H54 (cell line): Measurements from ENCODE around the gene TPD52L1.
"Not testable (repeated sequence)": the region's sequence is repeated elsewhere in the genome, so short reads cannot be mapped to it uniquely, and the experiment has no call there.

ENCODE experiments used
- DNase-seq: peaks from one replicate; pipeline ENCODE4 v3.0.0; 2011; ENCODE audit warnings: low spot score, mixed read lengths; ENCODE audit not compliant: insufficient read length
- FAIRE-seq: peaks from 3 replicates; lab custom pipeline; 2011; peaks lifted over from hg19 to GRCh38; lab: Jason Lieb, UNC
- POLR2A ChIP-seq: IDR thresholded peaks from 2 replicates; pipeline ENCODE4 v1.6.1; 2011; ENCODE audit warnings: low read depth, mild to moderate bottlenecking, low read length

TPD52L1 gene

GRCh38 chr6:125262016-125263013, 108.7 kb downstream of the TPD52L1 start:
- FAIRE-seq (no peak), DNase-seq (no peak)
- TF ChIP-seq POLR2A: no peak

GRCh38 chr6:125264476-125264875, 110.9 kb downstream of the TPD52L1 start:
- DNase-seq (no peak), FAIRE-seq (no peak)
- no peak for TF ChIP-seq POLR2A

- no peak for TF ChIP-seq POLR2A
- DNase-seq (no peak), FAIRE-seq (no peak)
These were observed 114.4 kb downstream of the TPD52L1 start for GRCh38 chr6:125267806-125268523.

DNA sequence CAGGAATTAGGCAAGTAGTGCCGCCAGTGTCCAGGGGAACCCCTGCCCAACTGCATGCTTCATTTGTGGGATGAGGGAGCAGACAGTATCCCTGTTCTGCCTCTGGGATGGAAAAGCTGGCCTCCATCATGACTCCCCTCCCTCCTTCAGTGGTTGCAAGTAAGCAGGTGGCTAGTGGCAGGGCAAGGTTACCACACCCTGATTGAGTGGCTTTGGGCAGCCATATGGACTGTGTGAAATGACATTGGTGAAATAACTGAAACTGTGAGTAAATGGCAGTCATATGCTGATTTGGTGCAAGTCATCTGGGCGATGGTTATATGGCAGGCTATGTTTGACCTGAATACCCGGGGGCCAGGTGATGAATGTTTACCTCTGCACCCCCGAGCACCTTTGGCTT, 115.2 kb downstream of the TPD52L1 start:
- DNase-seq: no peak
- FAIRE-seq: no peak
- no peak for TF ChIP-seq POLR2A

DNA sequence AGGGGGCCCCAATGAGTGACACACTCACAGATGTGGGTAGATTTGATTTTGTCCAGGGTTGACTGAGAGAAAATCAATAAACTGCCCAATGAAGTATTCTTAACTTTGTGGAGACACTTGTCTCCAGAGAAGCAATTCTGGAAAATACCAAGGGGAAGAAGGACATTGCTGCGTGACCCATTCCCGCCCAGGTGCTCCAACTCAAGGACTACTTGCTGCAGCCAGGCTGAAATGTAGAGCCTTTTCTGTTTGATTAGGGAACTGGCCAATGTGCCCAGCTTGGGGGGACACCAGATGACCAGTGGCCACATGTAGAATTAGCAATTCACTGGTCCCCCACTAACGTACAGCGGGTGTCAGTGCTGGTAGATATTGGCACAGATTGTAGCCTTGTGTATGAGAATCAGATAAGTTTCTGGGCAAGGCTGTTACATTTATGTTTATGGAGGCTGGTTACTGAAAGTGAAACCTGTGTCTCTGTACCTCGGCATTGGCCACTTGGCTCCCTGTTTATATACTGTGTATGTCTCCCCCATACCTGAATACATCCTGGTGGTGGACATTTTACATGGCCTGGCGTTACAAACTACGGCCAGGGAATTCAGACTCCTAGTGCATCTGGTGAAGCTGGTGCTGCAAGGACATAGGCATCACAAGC, 115.9 kb downstream of the TPD52L1 start:
- FAIRE-seq (no peak), DNase-seq (no peak)
- TF ChIP-seq POLR2A: no peak

DNA sequence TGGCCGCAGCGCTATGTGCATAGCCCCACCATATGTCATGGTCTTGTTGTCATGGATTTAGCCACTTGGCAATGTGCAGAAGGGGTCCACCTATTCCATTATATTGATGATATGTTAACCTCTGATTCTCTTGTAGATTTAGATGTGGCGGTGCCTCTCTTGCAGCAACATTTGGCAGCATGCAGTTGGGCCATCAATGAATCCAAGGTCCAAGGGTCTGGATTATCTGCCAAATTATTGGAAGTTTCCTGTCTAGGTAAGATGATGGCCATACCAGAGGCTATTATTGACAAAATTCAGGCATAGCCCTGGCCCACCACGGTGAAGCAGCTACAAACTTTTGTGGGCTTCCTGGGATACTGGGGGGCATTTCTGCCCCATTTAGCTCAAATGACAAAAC, 116.8 kb downstream of the TPD52L1 start:
- no peak for TF ChIP-seq POLR2A
- FAIRE-seq (no peak), DNase-seq (no peak)

GRCh38 chr6:125271486-125272159, 118.0 kb downstream of the TPD52L1 start:
- DNase-seq: no peak
- no peak for FAIRE-seq
- TF ChIP-seq POLR2A: no peak

DNA sequence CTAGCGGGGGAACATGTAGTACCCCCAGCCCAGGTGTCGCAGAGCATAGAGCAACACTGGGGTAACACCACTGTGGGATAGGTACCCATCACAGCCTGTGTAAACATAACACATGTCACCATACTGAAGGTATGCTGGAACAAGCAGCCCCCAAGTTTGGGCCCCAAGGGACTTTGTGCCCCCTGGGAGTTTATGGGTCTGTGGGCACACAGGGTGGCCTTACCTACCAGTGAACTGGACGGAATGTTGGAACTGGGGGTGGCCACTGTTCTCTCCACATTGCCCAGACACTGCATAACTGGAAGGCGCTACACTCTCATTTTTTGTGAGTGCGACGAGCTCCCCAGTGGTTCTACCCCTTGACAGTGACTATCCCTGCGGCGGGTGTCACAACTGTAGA, 119.7 kb downstream of the TPD52L1 start:
- no peak for TF ChIP-seq POLR2A
- DNase-seq (no peak), FAIRE-seq (no peak)

DNA sequence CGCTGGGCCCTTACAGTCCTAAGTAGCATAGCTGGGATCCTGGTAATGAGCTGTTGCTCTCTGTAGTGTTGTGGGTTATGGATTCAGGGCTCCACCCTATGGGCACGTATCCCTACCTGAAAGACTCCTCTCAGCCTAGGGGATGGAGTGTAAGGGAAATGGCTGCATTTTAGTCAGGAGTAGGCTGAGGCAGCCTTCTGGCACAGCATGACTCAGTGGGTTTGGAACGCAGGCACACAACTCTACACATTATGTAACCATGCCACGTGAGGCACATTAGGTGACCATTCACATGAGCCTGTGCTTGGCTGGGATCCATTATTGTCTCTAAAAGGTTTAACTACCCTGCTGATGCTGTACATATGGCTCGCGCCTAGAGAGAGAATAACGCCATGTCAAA, 120.4 kb downstream of the TPD52L1 start:
- TF ChIP-seq POLR2A: no peak
- no peak for FAIRE-seq
- DNase-seq: peak; percentile 7

DNA sequence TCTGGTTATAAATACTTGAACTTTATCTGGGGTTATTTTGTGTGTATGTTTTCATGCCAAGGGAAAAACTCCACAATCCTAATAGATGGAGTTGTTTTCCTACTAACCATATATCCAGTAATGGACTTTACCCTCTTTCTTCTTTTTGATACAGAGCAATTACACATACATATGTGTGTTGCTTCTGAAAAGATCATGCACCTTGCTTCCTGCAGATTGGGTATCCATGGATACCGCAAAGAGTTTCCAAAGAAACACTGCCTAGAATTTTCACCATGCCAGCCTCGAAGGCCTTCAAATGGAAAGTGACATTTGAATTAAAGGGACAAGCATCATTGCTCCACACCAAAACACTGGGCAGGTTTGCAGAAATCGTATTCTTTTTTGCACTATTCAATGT, 121.4 kb downstream of the TPD52L1 start:
- no peak for FAIRE-seq
- no peak for DNase-seq
- TF ChIP-seq POLR2A: no peak

DNA sequence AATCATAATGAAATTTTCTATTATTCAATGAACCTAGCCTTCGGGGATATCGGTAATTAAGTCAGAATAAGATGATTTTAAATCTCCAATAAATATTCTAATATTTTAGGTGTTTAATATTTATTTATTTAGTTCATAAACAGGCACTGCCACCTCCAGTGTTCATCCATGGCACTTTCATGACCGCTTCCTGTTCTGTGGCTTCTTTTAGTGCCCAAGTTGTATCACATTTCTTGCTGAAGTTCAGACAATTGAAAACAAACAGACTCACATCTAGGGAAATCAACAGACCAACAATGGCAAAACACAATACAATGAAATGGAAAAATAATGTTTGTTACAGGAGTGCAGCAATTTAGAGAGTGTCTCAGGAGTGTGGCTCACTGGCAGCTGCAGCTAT, 122.2 kb downstream of the TPD52L1 start:
- DNase-seq (no peak), FAIRE-seq (no peak)
- no peak for TF ChIP-seq POLR2A

DNA sequence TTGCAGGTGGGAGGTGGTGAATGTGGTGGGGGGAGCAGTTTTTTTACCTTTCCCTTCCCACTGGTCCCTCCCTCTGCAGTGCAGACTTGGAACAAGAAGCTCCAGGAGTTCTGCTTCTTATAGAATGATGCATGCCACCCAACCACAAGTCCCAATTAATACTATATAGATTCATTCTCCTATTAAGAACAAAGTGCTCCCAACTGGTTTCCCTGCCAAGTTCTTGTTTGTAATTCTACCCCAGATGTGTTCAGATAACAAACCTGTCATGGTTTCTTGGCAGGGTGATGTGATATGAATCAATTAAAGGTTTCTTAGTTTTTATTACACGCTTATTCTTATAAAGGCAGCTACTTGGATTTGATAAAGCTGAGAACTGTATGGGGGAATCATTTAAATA, 124.3 kb downstream of the TPD52L1 start:
- TF ChIP-seq POLR2A: no peak
- DNase-seq: no peak
- no peak for FAIRE-seq

DNA sequence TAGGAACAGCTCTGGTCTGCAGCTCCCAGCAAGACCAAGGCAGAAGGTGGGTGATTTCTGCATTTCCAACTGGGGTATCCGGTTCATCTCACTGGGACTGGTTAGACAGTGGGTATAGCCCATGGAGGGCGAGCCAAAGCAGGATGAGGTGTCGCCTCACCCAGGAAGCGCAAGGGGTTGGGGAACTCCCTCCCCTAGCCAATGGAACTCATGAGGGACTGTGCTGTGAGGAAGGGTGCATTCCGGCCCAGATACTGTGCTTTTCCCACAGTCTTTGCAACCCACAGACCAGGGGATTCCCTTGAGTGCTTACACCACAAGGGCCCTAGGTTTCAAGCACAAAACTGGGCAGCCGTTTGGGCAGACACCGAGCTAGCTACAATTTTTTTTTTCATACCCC, 126.4 kb downstream of the TPD52L1 start:
- FAIRE-seq: no peak
- DNase-seq: no peak
- no peak for TF ChIP-seq POLR2A

- not testable (repeated sequence) for FAIRE-seq, DNase-seq
These were observed 126.9 kb downstream of the TPD52L1 start for GRCh38 chr6:125280370-125281035.

DNA sequence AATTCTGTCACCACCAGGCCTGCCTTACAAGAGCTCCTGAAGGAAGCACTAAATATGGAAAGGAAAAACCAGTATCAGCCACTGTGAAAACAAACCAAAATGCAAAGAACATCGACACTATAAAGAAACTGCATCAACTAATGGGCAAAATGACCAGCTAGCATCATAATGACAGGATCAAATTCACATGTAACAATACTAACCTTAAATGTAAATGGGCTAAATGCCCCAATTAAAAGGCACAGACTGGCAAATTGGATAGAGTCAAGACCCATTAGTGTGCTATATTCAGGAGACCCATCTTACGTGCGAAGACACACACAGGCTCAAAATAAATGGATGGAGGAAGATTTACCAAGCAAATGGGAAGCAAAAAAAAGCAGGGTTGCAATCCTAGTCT, 128.9 kb downstream of the TPD52L1 start:
- DNase-seq, FAIRE-seq: not testable (repeated sequence)
